WERI-Rb-1 (cell line): ENCODE results near the gene ARL5A.

Source experiments
- DNase-seq: peaks from one replicate; pipeline ENCODE4 v3.0.0-alpha.2; 2020
- H3K27ac ChIP-seq: fragments of 250-450 bp; sonication (Bioruptor Pico); 2 replicates; pipeline ENCODE4 v1.5.1; 2020; ENCODE audit warnings: mild to moderate bottlenecking, moderate library complexity
- H3K27me3 ChIP-seq: fragments of 250-450 bp; sonication (Bioruptor Pico); 2 replicates; pipeline ENCODE4 v1.5.1; 2021; ENCODE audit warnings: mild to moderate bottlenecking, low read depth, moderate library complexity; ENCODE audit not compliant: insufficient read depth, severe bottlenecking
- H3K36me3 ChIP-seq: fragments of 250-450 bp; sonication (Bioruptor Pico); 2 replicates; pipeline ENCODE4 v1.5.1; 2020; ENCODE audit warnings: mild to moderate bottlenecking, moderate library complexity
- H3K4me3 ChIP-seq: 2 replicates; pipeline ENCODE4 v1.5.1; 2011; ENCODE audit warnings: low read depth, mild to moderate bottlenecking, control low read depth, low read length
- H3K9me3 ChIP-seq: fragments of 250-450 bp; sonication (Bioruptor Pico); 2 replicates; pipeline ENCODE4 v1.5.1; 2021; ENCODE audit warnings: mild to moderate bottlenecking, moderate library complexity; ENCODE audit not compliant: severe bottlenecking
- CTCF ChIP-seq: IDR thresholded peaks from 2 replicates; pipeline ENCODE4 v1.5.1; 2011; ENCODE audit warnings: low read depth, mild to moderate bottlenecking, control low read depth, inconsistent platforms, low read length

ARL5A gene

GRCh38 chr2:151837926-151838325 lies 9.7 kb upstream of the ARL5A start:
- Histone ChIP-seq H3K9me3 (no peaks in the 10 kb centered on the region), H3K36me3 (no peaks in the 10 kb centered on the region), H3K27me3 (no peaks in the 10 kb centered on the region), H3K27ac (no peak overlapping the region), H3K4me3 (no peak overlapping the region)
- DNase-seq, result no peak
- no peak for TF ChIP-seq CTCF

GRCh38 chr2:151833984-151834383 lies 5.8 kb upstream of the ARL5A start:
- no peak for DNase-seq
- no peaks in the 10 kb centered on the region for H3K27me3 ChIP-seq
- H3K9me3 ChIP-seq, result no peaks in the 10 kb centered on the region

DNA sequence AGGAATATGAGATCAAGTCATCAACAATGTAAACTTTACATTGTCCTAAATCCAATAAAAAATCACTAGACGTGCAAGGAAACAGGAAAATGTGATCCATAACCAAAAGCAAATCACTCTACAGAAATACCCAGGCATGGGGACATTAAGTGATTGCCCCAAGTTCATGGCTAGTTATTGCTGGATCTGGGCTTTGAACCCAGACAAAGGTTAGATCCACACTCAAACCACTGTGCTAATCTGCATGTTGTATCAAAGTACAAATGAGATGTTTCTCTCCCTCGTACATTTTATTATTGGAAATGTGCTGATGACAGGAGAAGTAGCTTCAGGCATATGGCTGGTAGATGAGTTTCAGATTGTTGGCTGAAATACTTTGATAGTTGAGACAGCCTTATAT lies 2.7 kb upstream of the ARL5A start:
- H3K4me3 ChIP-seq, result no peak overlapping the region
- no peaks in the 10 kb centered on the region for H3K9me3 ChIP-seq
- no peak for DNase-seq
- no peak overlapping the region for H3K27ac ChIP-seq
- TF ChIP-seq CTCF, result no peak
- peaks cover 7% of the 10 kb centered on the region for H3K36me3 ChIP-seq
- no peaks in the 10 kb centered on the region for H3K27me3 ChIP-seq

More at GRCh38 chr2:151833984-151834383, 5.8 kb upstream of the ARL5A start:
- H3K27ac ChIP-seq, result no peak overlapping the region
- H3K36me3 ChIP-seq, result no peaks in the 10 kb centered on the region
- no peak for TF ChIP-seq CTCF
- no peak overlapping the region for H3K4me3 ChIP-seq

- Histone ChIP-seq H3K9me3 (no peaks in the 10 kb centered on the region), H3K27ac (peak overlapping the region; percentile 97), H3K36me3 (peaks cover 7% of the 10 kb centered on the region), H3K27me3 (no peaks in the 10 kb centered on the region), H3K4me3 (peak overlapping the region; percentile 46)
- DNase-seq, result no peak
- no peak for TF ChIP-seq CTCF
Measured at GRCh38 chr2:151828890-151829324, 686 bp upstream of the ARL5A start.

- H3K4me3 ChIP-seq, result peak overlapping the region; percentile 70
- no peaks in the 10 kb centered on the region for H3K9me3 ChIP-seq
- TF ChIP-seq CTCF, result no peak
- no peak for DNase-seq
- peak overlapping the region; percentile 97 for H3K27ac ChIP-seq
- H3K27me3 ChIP-seq, result no peaks in the 10 kb centered on the region
- H3K36me3 ChIP-seq, result peaks cover 7% of the 10 kb centered on the region
Measured at GRCh38 chr2:151827564-151828142, 568 bp downstream of the ARL5A start.

DNA sequence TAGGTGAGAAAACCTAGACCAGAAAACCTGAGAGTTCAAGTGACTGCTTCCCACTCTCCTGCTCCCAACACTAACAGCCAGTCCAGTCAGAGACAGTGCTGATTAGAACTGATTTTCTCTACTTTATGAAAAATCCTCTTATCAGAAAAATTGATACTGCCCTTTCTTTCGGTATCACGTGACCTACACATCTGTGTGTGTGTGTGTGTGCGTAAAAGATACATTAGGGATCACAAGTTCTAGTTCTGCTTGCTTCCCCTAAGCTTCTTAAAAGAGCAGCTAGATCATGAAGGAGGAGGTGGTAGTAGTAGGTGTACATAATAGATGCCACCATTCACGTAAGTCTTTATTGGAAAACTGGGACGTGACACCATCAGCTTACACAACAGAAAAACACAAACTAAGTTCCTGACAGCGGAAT lies 1.5 kb downstream of the ARL5A start:
- H3K36me3 ChIP-seq, result peaks cover 7% of the 10 kb centered on the region
- no peaks in the 10 kb centered on the region for H3K9me3 ChIP-seq
- H3K27ac ChIP-seq, result no peak overlapping the region
- DNase-seq, result no peak
- H3K27me3 ChIP-seq, result no peaks in the 10 kb centered on the region
- TF ChIP-seq CTCF, result no peak
- H3K4me3 ChIP-seq, result peak overlapping the region; percentile 70
